GM21528 (cell line): ENCODE measurements around the gene FASTKD3.

Experiments
- ATAC-seq: cut with Tn5 transposase; IDR thresholded peaks from one replicate; pipeline ENCODE4 v1.9.1; 2021; ENCODE audit warnings: mild to moderate bottlenecking, moderate library complexity; ENCODE audit not compliant: unreplicated experiment, low FRiP score

FASTKD3 gene

DNA sequence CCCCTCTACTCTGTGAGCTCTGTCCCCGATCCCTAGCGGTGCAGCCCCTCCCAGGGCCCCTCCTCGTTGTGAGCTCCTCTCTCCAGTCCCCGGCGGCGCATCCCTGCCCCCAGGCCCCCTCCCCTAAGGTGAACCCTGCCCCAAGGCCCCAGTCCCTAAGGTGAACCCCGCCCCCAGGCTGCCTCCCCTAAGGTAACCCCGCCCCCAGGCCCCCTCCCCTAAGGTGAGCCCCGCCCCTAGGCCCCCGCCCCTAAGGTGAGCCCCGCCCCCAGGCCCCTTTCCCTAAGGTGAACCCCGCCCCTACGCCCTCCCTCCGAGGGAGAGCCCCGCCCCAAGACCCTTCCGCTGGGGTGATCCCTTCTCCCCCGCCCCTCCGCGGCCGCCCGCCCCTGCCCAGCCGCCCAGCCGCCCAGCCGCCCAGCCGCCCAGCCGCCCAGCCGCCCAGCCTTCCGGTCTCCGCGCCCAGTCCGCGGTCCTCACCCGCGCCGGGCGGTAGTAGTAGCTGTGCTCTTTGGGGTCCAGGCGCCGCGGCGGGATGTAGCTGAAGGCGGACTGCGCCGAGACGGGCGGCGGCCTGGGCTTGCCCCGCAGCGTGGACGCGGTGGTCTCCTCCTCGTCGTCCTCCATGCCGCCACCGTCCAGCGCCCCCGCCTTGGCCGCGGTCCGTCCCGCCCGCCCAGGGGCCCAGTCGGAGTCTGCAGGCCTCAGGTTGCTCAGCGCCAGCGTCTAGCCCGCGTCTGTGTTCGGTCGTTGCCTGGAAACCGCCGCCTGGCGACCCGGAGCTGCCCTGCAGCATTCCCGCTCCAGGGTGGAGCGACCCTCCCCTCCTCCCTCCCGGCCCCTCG lies 18.2 kb downstream of the FASTKD3 start, which contains the start of gene CFAP90:
Gene CFAP90 (minus strand): TSS at position 739 of the 845 bp plus-strand sequence. CDS start 112 bp downstream, at position 627.
- ATAC-seq: no peak

DNA sequence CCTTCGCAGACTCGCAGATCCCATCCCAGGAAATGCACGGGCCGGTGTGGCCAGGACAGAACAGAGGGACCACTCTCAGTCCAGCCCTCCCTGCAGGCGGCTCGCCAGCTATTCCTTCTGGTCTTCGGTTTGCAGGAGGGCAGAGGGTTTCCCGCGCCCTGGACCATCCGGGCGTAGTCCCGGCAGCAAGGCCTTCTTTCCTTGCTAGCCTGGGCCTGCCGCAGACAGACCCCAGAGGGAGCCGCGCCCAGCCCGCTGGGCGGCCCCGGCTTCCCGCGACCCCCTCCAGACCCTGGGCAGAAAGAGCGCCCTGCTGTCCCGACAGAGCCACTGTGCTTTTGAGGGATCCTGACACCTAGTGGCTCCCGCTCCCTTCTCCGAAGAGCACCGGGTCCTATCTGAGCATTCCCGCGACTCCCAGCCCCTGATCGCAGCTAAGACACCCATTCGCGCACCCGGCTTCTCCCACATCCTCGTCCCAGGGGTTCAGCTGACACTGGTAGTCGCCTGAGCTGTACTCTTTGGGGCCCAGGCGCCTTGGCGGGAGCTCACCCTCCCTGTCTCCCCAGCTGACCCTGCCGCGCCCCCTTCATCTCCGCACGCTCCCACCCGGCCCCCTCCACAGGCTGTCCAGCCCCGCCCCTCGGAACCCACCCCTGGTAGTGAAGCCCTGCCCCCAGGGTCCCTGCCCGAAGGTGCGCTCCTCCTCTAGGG lies 19.0 kb downstream of the FASTKD3 start:
- ATAC-seq: no peak

DNA sequence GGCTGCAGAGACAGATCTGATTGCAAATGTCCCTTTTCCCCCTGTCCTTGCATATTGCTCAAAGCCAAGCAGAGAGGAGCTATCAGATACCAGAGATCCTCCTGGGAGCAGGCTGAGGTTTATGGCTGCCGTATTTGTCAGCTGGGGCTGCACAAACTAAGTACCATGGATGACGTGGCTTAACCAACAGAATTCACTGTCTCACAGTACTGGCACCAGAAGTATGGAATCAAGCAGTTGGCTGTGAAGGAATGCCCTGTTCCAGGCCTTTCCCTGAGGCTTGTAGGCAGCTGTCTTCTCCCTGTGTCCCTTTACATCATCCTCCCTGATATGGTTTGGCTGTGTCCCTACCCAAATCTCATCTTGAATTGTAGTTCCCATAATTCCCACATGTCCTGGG lies 20.5 kb downstream of the FASTKD3 start:
- no peak for ATAC-seq

DNA sequence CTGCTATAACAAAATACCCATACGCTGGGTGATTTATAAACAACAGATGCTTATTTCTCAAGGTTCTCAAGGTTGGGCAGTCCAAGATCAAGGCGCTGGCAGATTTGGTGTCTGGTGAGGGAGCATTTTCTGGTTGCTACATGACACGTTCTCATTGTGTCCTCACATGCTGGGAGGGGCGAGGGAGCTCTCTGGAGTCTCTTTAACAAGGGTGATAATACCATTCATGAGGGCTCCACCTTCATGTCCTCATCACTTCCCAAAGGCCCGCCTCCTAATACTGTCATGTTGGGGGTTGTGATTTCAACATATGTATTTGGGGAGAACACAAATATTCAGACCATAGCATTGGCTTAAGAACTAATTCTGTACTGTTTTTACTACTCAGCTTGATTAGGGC lies 22.5 kb downstream of the FASTKD3 start:
- ATAC-seq: no peak

DNA sequence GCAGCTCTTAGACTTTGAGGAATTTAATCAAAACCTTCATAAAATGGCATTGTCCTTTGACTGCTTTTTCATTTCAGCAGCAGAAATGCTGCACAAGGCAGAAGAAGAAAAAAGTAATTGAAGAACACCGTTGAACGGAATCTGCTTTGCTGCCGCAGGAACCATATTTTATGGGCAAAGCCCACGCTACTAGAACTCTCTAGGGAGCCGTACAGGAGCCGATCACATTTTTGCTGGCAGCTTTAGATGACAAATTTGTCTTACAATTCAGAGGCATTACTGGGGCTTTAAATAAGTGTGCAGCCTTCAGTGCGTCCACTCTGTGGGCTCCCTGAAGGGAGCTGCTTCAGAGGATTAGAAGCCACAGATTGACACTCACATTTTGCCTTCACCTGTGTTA lies 23.3 kb downstream of the FASTKD3 start:
- no peak for ATAC-seq

DNA sequence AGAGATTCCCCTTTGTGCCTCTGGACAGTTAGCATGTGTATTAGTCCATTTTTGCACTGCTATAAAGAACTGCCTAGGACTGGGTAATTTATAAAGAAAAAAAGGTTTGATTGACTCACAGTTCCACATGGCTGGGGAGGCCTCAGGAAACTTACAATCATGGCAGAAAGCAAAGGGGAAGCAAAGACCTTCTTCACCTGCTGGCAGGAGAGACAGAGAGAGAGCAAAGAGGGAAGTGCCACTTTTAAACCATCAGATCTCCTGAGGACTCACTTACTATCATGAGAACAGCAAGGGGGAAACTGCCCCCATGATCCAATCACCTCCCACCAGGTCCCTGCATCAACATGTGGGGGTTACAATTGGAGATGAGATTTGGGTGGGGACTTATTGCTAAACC lies 23.9 kb downstream of the FASTKD3 start:
- ATAC-seq: no peak

DNA sequence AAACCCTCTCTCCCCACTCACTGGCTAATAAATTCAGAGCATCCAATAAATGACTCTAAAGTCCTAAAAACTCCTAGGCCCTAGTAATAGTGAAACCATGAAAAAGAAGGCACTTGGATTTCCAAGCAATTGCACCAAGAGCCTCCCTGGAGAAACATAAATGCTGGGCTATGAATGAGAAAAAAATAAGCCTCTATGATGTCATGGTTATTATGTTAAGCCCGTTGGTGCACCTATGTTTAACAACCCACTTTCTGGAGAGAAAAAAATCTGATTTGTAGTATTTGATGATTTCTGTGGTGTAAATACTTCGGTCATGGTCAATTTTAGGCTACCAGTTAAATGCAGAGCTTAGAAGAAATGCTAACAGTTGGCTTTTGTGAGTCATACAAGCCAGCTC lies 26.3 kb downstream of the FASTKD3 start:
- no peak for ATAC-seq

DNA sequence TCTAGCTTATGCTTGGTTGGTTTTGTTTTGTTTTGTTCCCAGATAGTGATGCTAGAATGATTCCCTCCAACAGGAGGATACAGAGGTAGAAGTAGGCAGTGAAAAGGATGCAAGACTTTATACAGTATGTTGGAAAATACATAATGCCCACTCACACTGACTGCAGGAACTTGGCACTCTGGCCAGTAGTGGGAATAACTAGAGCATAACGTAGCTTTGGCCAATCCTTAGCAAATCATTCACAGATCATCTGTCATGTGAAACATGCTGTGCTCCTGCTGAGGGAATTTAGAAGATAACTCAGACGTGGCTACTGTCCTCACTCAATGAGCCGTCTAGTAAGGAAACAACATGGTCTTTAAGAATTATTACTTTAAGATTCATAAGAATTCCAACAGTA lies 31.4 kb downstream of the FASTKD3 start:
- no peak for ATAC-seq

DNA sequence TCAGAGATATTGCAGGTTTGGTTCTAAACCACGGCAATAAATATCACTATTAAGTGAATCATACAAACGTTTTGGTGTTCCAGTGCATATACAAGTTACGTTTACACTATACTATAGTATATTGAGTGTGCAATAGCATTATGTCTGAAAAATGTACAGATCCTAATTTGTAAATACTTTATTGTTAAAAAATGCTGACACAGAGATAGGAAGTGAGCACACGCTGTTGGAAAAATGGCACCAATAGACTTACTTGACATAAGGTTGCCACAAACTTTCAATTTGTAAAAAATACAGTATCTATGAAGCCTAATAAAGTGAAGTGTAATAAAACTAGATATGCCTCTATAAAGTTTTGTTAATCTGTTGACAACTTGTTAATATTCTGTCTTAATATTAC lies 33.8 kb downstream of the FASTKD3 start:
- no peak for ATAC-seq

DNA sequence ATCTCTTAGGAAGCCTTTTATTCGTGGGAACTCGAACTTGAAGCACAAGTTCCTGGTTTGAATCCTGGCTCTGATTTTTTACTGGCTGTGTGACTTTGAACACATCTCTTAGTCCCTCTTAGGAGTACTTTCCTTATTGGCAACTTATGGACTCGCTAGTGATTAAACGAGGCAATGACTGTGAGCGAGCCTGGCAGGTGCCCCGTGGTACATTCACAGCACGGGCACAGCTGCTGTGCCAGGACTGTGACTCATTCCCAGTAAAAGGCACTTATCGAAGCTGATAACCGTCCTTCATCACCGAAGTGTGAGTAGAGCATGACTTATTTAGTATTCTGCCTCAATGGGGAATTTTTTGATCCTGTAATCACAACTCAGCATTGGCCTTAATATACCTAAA lies 40.6 kb downstream of the FASTKD3 start:
- ATAC-seq: no peak

DNA sequence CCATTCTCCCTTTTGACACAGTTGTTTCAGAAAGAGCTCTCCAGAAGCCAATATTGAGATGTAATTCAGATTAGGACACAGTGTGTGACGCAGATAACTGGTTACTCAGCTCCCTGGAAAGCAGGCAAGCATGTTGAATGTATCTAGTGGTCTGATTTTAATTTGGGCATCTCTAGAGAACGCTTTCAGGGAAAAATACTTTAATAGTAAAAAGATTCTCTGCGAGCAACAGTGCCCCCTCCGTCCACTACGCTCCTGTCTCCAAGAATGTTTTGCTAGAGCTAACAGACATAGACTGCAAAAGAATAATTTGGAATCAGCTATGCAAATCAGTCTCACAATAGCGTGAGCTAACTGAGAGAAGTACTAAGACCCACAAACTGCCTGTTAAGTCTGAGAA lies 41.2 kb downstream of the FASTKD3 start:
- ATAC-seq: no peak

DNA sequence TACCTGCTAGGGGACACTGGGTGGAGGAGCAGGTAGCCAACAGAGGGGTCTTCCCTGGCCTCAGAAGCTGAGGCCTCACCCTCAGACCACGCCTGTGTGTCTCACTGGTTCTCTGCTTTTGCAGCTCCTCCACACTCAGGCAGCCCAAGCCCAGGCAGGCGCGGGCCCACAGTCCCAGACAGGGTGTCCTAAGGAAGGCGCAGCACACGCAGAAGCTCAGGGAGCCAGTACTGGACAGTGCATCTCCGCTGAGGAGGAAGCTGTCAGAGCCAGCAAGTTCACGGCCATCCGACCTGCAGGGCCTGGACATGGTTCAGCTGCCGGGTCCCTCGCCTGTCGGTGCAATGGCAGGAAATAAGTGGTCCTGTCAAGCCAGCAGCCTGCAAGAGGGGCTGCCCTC lies 43.2 kb downstream of the FASTKD3 start:
- no peak for ATAC-seq

DNA sequence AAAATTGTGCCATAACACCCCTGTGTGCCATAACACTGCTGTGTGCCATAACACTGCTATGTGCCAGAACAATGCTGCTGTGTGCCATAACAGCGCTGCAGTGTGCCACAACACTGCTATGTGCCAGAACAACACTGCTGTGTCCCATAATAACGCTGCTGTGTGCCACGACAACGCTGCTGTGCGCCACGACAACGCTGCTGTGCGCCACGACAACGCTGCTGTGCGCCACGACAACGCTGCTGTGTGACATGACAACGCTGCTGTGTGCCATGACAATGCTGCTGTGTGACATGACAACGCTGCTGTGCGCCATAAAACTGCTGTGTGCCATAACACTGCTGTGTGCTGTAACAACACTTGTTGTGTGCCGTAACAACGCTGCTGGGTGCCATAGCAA lies 43.8 kb downstream of the FASTKD3 start:
- no peak for ATAC-seq

DNA sequence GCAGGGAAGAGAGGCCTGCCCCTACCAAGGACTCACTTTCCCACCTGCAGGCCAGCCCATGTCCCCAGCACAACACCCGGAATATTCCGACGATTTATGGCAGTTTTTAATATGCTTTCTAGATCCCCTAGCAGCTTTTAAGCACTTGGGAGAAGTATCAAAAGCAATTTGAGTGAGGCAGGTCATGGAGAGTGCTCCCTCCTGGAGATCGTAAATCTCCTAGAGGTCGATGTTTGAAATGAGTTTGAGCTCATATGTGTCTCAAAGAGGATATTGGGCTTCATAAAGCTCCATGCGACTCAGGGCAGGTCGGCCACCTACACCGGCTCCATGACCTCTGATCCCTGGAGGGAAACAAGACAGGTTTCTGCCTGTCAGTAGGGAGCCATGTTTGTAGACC lies 45.2 kb downstream of the FASTKD3 start:
- no peak for ATAC-seq

DNA sequence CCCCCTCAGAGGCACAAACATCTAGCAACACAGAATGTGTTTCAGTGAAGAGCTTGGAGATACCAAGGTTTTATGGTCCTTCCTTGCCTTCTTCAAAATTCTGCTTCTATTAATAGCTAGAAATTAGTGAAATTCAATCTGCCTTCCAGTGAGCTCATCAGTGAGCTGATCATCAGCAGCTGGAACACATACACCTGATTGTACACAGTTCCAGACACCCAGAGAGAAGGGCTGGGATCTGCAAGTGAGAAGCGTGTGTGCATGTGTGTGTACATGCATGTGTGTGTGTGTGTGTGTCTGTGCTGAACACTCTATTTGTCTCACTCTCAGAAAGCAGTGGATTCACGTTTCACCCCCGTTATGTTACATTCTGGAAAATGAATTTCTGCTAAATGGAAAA lies 46.4 kb downstream of the FASTKD3 start:
- ATAC-seq: no peak

DNA sequence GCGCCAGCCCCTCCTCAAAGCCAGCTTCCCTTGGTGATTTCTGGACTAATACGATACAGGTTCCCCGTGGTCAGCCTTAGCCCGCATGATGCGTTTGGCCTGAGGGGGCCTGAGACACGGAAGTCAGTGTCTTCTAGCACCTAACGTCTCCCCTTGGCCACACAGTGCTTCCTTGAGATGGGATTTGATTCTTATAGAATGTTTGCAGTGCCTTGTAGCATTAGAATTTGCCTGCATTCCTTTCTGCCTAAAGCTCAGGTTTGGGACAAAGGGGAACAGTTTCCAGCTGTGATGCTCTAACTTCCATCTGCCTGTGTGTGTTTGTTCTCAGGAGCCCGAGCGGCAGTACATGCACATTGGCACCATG lies 52.3 kb downstream of the FASTKD3 start:
- no peak for ATAC-seq

DNA sequence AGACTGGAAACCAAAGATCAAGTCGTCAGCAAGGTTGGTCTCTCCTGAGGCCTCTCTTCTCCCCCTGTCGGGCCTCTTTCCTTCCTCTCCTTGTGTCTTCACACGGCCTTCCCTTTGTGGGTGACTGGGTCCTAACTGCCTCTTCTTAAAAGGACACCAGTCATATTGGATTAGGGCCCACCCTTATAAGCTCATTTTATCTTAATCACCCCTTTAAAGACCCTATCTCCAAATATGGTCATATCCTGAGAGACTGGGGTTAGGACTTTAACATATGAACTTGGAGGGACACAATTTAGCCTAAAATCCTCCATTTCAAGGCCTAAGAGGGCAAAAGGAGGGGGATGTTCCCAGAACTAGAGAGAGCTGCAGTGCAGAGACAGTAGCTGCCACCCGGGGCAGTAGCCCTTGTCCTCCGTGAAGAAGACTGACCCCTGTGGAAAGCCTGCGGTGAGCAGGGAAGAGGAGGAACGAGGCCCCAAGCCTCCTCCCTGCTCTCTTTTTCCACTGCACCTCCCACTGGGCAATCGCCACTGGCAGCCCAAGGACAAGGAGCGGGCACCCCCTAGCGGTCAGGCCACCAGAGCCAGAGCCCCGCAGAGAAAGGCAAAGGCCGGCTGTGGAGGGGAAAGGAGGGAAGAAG lies 52.8 kb downstream of the FASTKD3 start:
- peak; percentile 78 for ATAC-seq

DNA sequence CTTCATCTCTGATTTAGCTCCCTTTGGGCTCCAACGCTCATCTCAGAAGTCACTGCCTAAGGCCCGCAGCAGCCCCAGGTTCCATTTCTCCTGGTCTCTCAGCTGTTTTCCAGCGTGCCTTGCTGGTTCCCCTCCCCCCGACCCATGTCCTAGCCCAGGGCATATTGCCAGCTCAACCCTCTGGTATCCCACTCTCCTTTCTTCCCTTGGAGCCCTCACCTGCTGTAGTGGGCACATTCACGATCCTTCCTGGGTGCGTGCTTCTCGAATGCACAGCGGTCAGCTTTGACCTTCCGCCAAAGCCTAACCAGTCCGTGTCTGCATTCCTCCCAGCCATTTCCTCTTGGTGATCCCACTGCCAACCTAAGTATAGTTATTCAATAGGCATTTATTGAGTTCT lies 54.0 kb downstream of the FASTKD3 start:
- no peak for ATAC-seq

DNA sequence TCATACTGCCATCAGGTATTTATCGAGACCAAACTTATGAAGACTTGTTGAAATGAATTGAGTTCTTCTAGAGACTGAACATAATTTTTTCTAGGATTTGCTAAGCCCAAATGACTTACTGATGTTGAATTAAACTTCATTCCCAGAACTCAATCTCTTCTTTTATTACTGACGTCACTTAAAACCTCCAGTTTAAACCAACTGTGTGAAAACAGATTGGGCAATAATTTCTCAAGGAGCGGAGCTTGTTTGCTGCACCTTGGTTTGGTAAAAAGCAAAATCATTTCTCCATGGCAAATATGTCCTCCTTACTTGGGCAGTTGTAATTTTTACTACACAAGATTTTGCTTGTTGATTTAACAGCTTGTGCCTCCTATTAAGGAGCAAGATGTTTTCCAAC lies 55.3 kb downstream of the FASTKD3 start:
- ATAC-seq: no peak

DNA sequence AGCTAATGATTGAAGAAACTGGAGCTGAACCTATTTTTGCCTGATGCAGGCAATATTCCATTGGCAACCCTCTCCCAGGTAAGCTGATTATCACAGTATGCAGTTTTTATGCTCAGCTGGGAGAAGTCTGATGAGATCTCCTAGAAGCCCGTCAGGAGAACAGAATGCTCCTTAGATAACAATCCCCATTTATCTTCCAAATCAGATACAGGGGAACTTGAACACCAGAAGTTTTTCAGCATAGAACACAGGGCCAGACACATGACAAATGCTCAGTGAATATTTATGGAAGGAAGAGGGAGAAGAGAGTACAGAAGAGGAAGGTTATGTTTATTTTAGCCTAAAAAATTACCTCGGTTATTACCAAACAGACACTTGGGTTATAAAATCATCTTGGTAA lies 55.8 kb downstream of the FASTKD3 start:
- ATAC-seq: no peak

DNA sequence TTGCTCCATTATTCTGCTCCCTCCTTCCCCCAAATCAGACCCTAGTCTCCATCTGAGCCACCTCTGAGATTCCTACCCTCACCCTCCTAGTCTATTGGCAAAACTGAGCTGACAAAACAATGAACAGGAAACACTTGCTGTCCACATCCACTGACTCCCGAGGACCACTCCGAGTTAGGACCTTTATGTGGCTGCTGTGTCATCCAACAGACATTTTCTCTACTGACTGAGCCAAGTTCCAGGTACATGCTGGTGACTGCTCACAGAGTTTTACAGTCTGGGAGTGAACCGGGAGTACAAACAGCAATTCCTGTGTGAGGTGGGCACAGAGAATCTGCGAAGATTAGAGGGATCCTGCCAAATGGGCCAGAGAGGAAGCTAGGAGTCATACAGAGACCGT lies 57.1 kb downstream of the FASTKD3 start:
- no peak for ATAC-seq
